Psoas muscle (tissue), 8 donors: Measurements from ENCODE around the gene SMTNL1. TPM values are rescaled to one million over a fixed set of nuclear protein-coding genes. Genes with fewer than 3 reads are reported as not detected.

Experiments used
- ATAC-seq, 4 donors: fragments of 200-7000 bp; cut with Tn5 transposase; one replicate each; pipeline ENCODE4 v1.9.1; 2020; ENCODE audit warnings: moderate library complexity in 3 of 4, mild to moderate bottlenecking in 2 of 4
- DNase-seq, 2 donors: peaks; one replicate each; pipeline ENCODE4 v3.0.0-alpha.2; 2020
- H3K27ac ChIP-seq: fragments of 200-600 bp; one replicate; pipeline ENCODE4 v1.8.0; 2022
- H3K27me3 ChIP-seq, 3 donors: fragments of 200-600 bp in 1 of 3; one replicate each; pipeline versions ENCODE4 v1.6.1 to v1.8.0; 2013 to 2022; ENCODE audit warnings: low read length in 2 of 3, mild to moderate bottlenecking in 2 of 3, moderate library complexity in 1 of 3; ENCODE audit not compliant: insufficient read depth in 3 of 3
- H3K36me3 ChIP-seq, 2 donors: fragments of 200-600 bp in 1 of 2; one replicate each; pipeline versions ENCODE4 v1.6.1 to v1.8.0; 2013 to 2022; ENCODE audit warnings: low read depth in 1 of 2, mild to moderate bottlenecking in 1 of 2, moderate library complexity in 1 of 2; ENCODE audit not compliant: insufficient read depth in 1 of 2
- H3K4me1 ChIP-seq: fragments of 200-600 bp; one replicate; pipeline ENCODE4 v1.8.0; 2022
- H3K4me3 ChIP-seq: fragments of 200-600 bp; one replicate; pipeline ENCODE4 v1.8.0; 2022; ENCODE audit warnings: mild to moderate bottlenecking
- H3K9me3 ChIP-seq: fragments of 200-600 bp; one replicate; pipeline ENCODE4 v1.8.0; 2022
- WGBS, 3 donors: extraction: QIAGEN DNeasy Blood & Tissue Kit; methylation state at CpG; one replicate each; pipeline versions ENCODE4 v1.1.6 to v1.1.7; 2013; 5-methylcytosine and 5-hydroxymethylcytosine counted together
- intact Hi-C, 2 donors: fragments of 100-400 bp; cut with DNase I; formaldehyde crosslinking; loops; one replicate each; pipeline versions ENCODE4 v1.11.0 to v1.14.2; 2022
- polyA plus RNA-seq, 3 donors: library from polyadenylated mRNA; stranded (reverse); fragments of 200-250 nt; gene quantifications; one replicate each; pipeline ENCODE4 v1.2.3, GENCODE V29; 2013
- total RNA-seq, 4 donors: library from RNA; stranded (reverse); fragmentation: NEBNext Ultra II Directional in 2 of 4; extraction: Animal tissue kit (Norgen Biotek cat#: 25700) in 2 of 4; gene quantifications; one replicate each; pipeline versions ENCODE4 v1.2.1 to v1.2.4, GENCODE V29; 2021 to 2023
- TF ChIP-seq, protein P1 (sequence below): fragments of 200-600 bp; IDR thresholded peaks from one replicate; pipeline ENCODE4 v1.8.0; 2022; ENCODE audit warnings: antibody characterized with exemption
- donor health status: healthy with polysubstance abuse.
- donor health status: DM: no; HTN: no; CAD: no; lungs with moderate emphysema.
- donor health status: Bipolar disorder and iron deficiency.
- donor health status: healthy.
- donor health status: DM: yes; HTN: yes; CAD: no.
- donor health status: DM: no; HTN: no; CAD: no.
- donor health status: DM: no; HTN: no; CAD: no.
- donor health status: DM: yes; HTN: yes; CAD: no.

The SMTNL1 gene
- total and polyA plus RNA-seq, 7 donors = 6.7 to 118 (median 16.1) TPM

DNA sequence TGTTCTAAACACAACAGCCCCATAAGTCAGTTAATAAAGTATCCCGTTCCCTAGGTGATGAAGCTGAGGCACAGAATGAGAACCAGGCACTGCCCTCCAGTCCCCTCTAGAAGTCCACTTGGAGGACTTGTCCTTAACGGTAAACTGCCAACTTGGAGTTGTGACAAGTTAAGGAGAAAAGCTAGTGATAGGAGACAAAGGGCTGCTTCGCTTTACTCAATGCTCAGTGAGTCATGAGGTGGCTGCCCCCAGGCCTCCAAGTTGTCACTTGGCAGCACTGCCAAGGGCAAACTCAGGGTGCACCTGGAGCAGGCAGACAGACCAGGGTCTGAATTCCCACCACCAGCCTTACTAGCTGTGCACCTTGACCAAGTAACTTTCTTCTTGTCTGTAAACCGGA is 35.4 kb upstream of the SMTNL1 start:
- Histone ChIP-seq H3K27me3 (no peaks in the 10 kb centered on the region), H3K4me3 (no peak overlapping the region), H3K36me3 (peaks cover 0 to 16% of the 10 kb centered on the region in 2 donors), H3K4me1 (peaks cover 26% of the 10 kb centered on the region), H3K27ac (peak overlapping the region; percentile 79), H3K9me3 (no peaks in the 10 kb centered on the region)
- intact Hi-C loops = no loop called here
- 53 to 61% (median 56%) methylated on average over 4 of the region's 4 CpGs for WGBS, 3 donors
- ATAC-seq = peak in 3 of 4 donors; percentile 20 to 51 (median 23)
- peak in 1 of 2 donors; percentile 67 for DNase-seq
- TF ChIP-seq, protein P1, sequence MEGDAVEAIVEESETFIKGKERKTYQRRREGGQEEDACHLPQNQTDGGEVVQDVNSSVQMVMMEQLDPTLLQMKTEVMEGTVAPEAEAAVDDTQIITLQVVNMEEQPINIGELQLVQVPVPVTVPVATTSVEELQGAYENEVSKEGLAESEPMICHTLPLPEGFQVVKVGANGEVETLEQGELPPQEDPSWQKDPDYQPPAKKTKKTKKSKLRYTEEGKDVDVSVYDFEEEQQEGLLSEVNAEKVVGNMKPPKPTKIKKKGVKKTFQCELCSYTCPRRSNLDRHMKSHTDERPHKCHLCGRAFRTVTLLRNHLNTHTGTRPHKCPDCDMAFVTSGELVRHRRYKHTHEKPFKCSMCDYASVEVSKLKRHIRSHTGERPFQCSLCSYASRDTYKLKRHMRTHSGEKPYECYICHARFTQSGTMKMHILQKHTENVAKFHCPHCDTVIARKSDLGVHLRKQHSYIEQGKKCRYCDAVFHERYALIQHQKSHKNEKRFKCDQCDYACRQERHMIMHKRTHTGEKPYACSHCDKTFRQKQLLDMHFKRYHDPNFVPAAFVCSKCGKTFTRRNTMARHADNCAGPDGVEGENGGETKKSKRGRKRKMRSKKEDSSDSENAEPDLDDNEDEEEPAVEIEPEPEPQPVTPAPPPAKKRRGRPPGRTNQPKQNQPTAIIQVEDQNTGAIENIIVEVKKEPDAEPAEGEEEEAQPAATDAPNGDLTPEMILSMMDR = no peak

DNA sequence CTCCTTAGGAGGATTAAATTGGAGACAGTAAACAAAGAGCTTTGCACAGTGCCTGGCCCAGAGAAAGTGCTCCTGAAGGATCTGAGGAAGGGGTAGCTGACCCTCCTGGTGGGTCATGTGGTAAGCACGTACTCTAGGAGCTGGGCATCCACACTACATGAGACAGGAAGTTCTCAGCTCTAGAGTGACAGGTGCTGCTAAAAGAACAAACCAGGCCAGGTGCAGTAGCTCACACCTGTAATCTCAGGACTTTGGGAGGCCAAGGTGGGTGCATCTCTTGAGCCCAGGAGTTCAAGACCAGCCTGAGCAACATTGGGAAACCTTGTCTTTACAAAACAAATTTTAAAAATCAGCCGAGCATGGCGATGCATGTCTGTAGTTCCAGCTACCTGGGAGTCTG is 35.0 kb upstream of the SMTNL1 start:
- H3K36me3 ChIP-seq = peaks cover 0 to 12% of the 10 kb centered on the region in 2 donors
- DNase-seq (no peak), ATAC-seq (no peak)
- no peak overlapping the region for H3K4me3 ChIP-seq
- WGBS, 3 donors = 91 to 96% (median 94%) methylated on average over 3 of the region's 3 CpGs
- intact Hi-C loops = no loop called here
- no peaks in the 10 kb centered on the region for H3K9me3 ChIP-seq
- H3K27me3 ChIP-seq = no peaks in the 10 kb centered on the region
- TF ChIP-seq, protein P1 = no peak
- H3K4me1 ChIP-seq = peaks cover 26% of the 10 kb centered on the region
- peak overlapping the region; percentile 79 for H3K27ac ChIP-seq

DNA sequence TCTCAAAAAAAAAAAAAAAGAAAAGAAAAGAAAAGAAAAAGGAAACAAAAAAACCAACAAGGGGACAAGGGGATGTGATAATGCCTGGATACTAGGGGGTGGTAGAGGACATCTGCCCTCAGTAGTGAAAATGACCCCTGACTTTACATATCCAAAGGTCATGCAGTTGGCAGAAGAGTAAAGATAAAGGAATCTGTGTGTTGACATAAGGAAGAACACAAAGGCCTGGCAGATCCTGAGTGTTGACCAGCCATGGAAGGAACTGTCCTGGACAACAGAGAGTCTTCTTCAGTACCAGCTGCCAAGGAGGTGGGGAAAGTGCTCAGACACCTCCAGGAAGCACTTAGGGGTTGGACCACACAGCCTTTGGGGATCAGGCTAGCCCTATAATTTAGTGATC is 34.5 kb upstream of the SMTNL1 start:
- DNase-seq (no peak), ATAC-seq (no peak)
- Histone ChIP-seq H3K9me3 (no peaks in the 10 kb centered on the region), H3K4me3 (no peak overlapping the region), H3K27ac (no peak overlapping the region), H3K4me1 (peaks cover 26% of the 10 kb centered on the region), H3K36me3 (peaks cover 0 to 8% of the 10 kb centered on the region in 2 donors), H3K27me3 (no peaks in the 10 kb centered on the region)
- TF ChIP-seq, protein P1 = no peak
- intact Hi-C loops = no loop called here

DNA sequence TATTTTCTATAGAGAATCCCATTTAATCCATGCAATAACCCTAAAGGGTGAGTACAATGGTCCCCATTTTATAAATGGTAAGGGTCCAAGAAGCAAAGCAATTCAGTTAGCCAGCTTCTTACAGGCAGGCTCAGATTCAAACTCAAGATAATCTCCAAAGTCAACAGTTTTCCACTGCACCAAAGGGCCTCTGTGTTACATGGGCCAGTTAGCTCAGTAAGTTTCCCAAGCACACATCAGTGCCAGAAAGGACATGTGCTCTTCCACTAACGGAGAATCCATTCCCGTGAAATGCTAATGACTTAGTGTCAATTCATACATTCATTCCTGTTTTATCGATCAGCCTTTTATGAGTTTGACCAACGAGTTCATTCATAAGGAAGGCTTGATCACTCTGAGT is 32.9 kb upstream of the SMTNL1 start:
- WGBS, 3 donors = 72 to 85% (median 76%) methylated on average over 4 of the region's 4 CpGs
- TF ChIP-seq, protein P1 = no peak
- Histone ChIP-seq H3K27ac (no peak overlapping the region), H3K4me3 (no peak overlapping the region), H3K36me3 (peaks cover 0 to 8% of the 10 kb centered on the region in 2 donors), H3K27me3 (no peaks in the 10 kb centered on the region), H3K9me3 (no peaks in the 10 kb centered on the region), H3K4me1 (peaks cover 16% of the 10 kb centered on the region)
- intact Hi-C loops = no loop called here
- no peak for ATAC-seq
- DNase-seq = no peak

DNA sequence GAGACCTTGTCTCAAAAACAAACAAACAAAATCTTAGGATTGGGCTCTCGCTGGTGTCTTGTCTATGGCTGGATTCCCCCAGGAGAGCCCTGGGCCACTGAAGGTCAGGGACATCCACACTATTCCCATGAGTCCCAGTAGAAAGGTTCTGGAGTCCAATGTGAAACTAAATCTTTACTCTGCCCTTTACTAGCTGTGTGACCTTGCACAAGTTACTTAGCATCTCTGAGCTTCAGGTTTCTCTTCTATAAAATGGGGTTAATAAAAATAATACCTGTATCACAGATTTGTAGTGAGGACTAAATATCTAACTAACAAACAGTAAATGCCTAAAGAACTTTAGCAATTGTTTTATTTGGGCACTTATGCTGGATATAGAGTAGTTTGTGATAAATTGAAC is 30.9 kb upstream of the SMTNL1 start:
- no peaks in the 10 kb centered on the region for H3K9me3 ChIP-seq
- no peak for ATAC-seq
- no peaks in the 10 kb centered on the region for H3K4me1 ChIP-seq
- WGBS, 3 donors = 81 to 100% (median 93%) methylated on average over 1 of the region's 1 CpG
- H3K4me3 ChIP-seq = no peak overlapping the region
- intact Hi-C loops = no loop called here
- peaks cover 0 to 8% of the 10 kb centered on the region in 2 donors for H3K36me3 ChIP-seq
- no peak overlapping the region for H3K27ac ChIP-seq
- TF ChIP-seq, protein P1 = no peak
- DNase-seq = no peak
- no peaks in the 10 kb centered on the region for H3K27me3 ChIP-seq
